Activated CD4-positive, alpha-beta T cell treated with anti-CD3 and anti-CD28 coated beads, Interleukin-2, amount 10 ng/mL, durations not matched to agents 7 days and 5 days (primary cell): Measurements from ENCODE around the gene CDK11A. TPM values are rescaled to one million over a fixed set of nuclear protein-coding genes. Genes with fewer than 3 reads are reported as not detected.
"Not testable (repeated sequence)": the region's sequence is repeated elsewhere in the genome, so short reads cannot be mapped to it uniquely, and the experiment has no call there.

Experiments
- CTCF ChIA-PET: fragments of 350-600 bp; sonication (Branson Sonifier 250); formaldehyde crosslinking; loops from one replicate; lab custom pipeline; 2021; ENCODE audit warnings: antibody characterized with exemption; lab: Charles Lee
- POLR2A ChIA-PET: fragments of 350-600 bp; sonication (Branson Sonifier 250); formaldehyde crosslinking; loops from one replicate; lab custom pipeline; 2021; ENCODE audit warnings: antibody characterized with exemption; lab: Charles Lee
- DNase-seq: peaks from one replicate; pipeline ENCODE4 v3.0.0-alpha.2; 2020
- H3K27ac Mint-ChIP-seq: one replicate; pipeline ENCODE4 v1.8.0; 2021; ENCODE audit warnings: mild to moderate bottlenecking, moderate library complexity, mixed read lengths
- H3K27me3 Mint-ChIP-seq: one replicate; pipeline ENCODE4 v1.8.0; 2021; ENCODE audit warnings: mixed read lengths
- H3K36me3 Mint-ChIP-seq: one replicate; pipeline ENCODE4 v1.8.0; 2021; ENCODE audit warnings: low read depth, mixed read lengths
- H3K4me1 Mint-ChIP-seq: one replicate; pipeline ENCODE4 v1.8.0; 2021; ENCODE audit warnings: mixed read lengths
- H3K4me3 Mint-ChIP-seq: one replicate; pipeline ENCODE4 v1.8.0; 2021; ENCODE audit warnings: mild to moderate bottlenecking, moderate library complexity, mixed read lengths
- H3K9me3 Mint-ChIP-seq: one replicate; pipeline ENCODE4 v1.8.0; 2021; ENCODE audit warnings: mixed read lengths
- total RNA-seq, 2 experiments: library from RNA; stranded (reverse); gene quantifications; one replicate each; pipeline ENCODE4 v1.2.3, GENCODE V29; 2021

Gene CDK11A
- total RNA-seq, result 10 to 100 TPM; 61.4 to 81.9 TPM

DNA sequence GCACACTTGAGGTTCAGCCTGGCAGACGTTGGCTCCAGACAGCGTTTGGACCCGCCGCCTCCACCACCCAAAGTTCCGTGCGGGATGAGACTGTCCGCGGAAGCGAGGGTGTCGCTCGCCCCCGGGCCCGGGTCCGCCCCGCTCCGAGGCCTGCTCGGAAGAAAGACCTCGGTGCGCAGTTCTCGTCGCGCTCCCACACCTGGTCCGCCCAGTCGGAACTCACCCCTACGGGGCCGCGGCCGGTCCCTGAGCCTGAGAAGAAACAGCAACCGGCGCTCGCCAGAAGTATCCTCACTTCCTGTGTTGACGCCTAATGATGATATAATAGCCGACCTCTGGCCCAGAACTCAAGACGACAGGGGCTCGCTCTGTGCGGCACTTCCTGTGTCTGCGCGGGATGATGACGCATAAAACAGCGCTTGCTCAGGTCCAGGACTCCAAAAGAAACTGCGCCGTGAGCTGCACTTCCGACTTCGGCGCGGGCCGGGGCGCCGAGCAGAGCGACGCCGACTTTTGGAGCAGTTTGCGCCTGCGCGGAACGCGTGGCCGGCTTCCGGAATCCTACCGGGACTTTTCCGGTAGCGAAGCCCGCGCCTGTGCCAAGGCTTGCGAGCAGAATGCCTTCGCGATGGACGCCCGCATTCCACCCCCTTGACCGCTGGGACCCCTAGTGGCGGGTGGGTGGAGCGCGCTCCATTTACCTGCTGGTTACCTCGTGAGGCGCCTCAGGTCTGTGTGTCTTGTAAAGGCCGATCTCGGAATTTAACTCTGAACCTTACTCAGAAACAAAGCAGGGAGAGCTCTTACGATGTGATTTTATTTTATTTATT is at the start of gene CDK11A:
CDK11A (minus strand) TSS at position 323 of the 830 bp plus-strand sequence. CDS start 1,539 bp downstream, outside the sequence.
- peak; percentile 99 for DNase-seq
- ChIA-PET CTCF (interaction anchor here (1.0 kb wide), 1 partner anchor 182 kb away, joined by 3 read pairs; no protein-coding TSS in a partner anchor), POLR2A (interaction anchor here (0.6 to 0.7 kb wide), 2 partner anchors 50 to 213 kb away, joined by 3 read pairs; no protein-coding TSS in a partner anchor)
- peak within 1 kb of the TSS; percentile 98 for H3K27ac Mint-ChIP-seq
- H3K9me3 Mint-ChIP-seq, H3K27me3 Mint-ChIP-seq: not testable (repeated sequence)
- H3K4me1 Mint-ChIP-seq, result peaks cover 33% of the 10 kb centered on the region
- H3K4me3 Mint-ChIP-seq, result peak within 1 kb of the TSS; percentile 89
- peaks cover 20% of the 10 kb centered on the region for H3K36me3 Mint-ChIP-seq

DNA sequence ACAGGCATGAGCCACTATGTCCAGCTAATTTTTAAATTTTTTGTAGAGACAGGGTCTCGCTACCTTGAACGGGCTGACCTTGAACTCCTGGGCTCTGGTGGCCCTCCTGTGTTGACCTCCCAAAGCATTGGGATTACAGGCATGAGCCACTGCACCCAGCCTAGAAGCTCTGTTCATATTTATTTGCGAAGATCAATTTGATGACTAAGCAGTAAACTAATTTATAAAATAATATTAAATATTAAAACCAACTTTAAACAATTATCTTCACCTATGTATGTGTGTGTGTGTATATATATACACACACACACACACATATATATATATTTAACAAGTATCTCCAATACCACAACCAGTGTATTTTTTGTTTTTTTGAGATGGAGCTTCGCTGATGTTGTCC is 49.7 kb upstream of the CDK11A start:
- Mint-ChIP-seq H3K9me3 (peaks cover 6% of the 10 kb centered on the region), H3K4me3 (no peak overlapping the region), H3K27me3 (no peaks in the 10 kb centered on the region), H3K36me3 (peaks cover 33% of the 10 kb centered on the region), H3K4me1 (peaks cover 29% of the 10 kb centered on the region), H3K27ac (no peak overlapping the region)
- ChIA-PET CTCF (interaction anchor here (0.7 kb wide), 1 partner anchor 143 kb away, joined by 3 read pairs; no protein-coding TSS in a partner anchor), POLR2A (interaction anchor here (0.6 kb wide), 1 partner anchor 49 kb away, joined by 3 read pairs; no protein-coding TSS in a partner anchor)
- no peak for DNase-seq

DNA sequence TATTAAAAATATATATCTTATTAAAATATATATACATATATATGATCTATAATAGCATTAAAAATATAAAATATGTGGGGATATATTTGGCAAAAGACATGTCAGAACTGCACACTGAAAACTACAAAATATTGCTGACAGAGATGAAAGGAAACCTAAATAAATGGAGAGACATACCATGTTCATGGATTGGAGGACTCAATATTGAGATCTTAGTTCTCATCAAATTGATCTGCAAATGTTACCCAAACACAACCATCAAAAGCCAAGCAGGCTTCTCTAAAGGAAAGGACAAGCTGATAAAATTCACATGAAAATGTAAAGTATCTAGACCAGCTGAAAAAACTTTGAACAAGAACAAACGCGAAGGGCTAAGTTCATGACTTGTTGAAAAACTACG is 46.9 kb upstream of the CDK11A start:
- Mint-ChIP-seq H3K9me3 (peaks cover 11% of the 10 kb centered on the region), H3K36me3 (peaks cover 49% of the 10 kb centered on the region), H3K27me3 (no peaks in the 10 kb centered on the region), H3K4me1 (peaks cover 22% of the 10 kb centered on the region), H3K4me3 (no peak overlapping the region), H3K27ac (no peak overlapping the region)
- no peak for DNase-seq
- ChIA-PET POLR2A (no interaction called here), CTCF (interaction anchor here (0.6 to 0.7 kb wide), 3 partner anchors 11 to 119 kb away, joined by 4 to 6 read pairs (median 4); no protein-coding TSS in a partner anchor)

DNA sequence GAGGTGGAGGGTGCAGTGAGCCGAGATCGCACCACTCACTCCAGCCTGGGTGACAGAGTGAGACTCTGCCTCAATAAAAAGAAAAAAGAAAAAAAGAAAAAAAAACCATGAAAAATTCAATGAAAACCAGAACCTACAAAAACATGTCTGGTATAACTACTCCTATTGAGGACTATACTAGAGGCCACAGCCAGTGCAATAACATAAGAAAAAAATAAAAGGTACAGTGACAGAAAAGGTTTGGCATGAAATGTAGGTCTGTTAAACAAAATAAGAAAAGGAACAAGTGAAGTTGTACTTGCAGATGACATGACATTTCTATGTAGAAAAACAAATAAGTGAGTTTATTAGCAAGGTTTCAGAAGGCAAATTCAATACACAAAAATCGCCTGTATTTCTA is 45.9 kb upstream of the CDK11A start:
- no peak for DNase-seq
- H3K27ac Mint-ChIP-seq, result no peak overlapping the region
- POLR2A ChIA-PET, result no interaction called here
- no peak overlapping the region for H3K4me3 Mint-ChIP-seq
- H3K9me3 Mint-ChIP-seq, result peaks cover 11% of the 10 kb centered on the region
- CTCF ChIA-PET, result interaction anchor here (0.6 kb wide), 1 partner anchor 547 kb away, joined by 4 read pairs; no protein-coding TSS in a partner anchor
- H3K4me1 Mint-ChIP-seq, result peaks cover 12% of the 10 kb centered on the region
- H3K27me3 Mint-ChIP-seq, result no peaks in the 10 kb centered on the region
- H3K36me3 Mint-ChIP-seq, result peaks cover 50% of the 10 kb centered on the region

DNA sequence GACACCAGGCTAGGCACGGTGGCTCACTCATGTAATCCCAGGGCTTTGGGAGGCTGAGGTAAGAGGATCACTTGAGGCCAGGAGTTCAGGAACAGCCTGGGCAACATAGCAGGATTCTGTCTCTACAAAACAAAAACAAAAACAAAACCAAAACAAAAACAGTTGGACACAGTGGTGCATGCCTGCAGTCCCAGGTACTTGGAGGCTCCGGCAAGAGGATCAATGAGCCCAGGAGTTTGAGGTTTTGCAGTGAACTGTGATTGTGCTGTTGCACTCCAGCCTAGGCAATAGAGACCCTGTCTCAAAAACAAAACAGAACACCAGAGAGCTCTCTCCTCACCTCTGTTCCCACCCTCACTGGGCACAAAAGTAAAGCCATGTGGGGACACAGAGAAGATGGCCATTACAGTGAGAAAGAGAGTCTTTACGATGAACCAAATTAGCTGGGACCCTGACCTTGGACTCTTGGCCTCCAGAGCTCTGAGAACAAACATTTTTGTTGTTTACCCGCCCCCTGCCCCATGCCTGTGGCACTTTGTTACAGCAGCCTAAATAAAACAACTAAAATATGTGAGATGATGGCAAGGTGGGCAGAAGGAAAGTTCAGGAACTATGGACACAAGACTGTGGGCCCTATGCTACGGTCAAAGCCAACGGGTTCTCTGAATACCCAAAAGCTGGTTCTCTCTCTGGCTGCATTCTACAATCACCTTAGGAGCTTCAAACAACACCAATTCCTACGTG is 44.3 kb upstream of the CDK11A start:
- Mint-ChIP-seq H3K4me3 (no peak overlapping the region), H3K27ac (no peak overlapping the region), H3K9me3 (peaks cover 11% of the 10 kb centered on the region), H3K4me1 (peaks cover 10% of the 10 kb centered on the region), H3K27me3 (no peaks in the 10 kb centered on the region), H3K36me3 (peaks cover 57% of the 10 kb centered on the region)
- CTCF ChIA-PET, result interaction anchor here (1.0 to 1.7 kb wide), 3 partner anchors 9 to 22 kb away, joined by 3 to 5 read pairs (median 4); no protein-coding TSS in a partner anchor
- POLR2A ChIA-PET, result no interaction called here
- DNase-seq, result no peak

DNA sequence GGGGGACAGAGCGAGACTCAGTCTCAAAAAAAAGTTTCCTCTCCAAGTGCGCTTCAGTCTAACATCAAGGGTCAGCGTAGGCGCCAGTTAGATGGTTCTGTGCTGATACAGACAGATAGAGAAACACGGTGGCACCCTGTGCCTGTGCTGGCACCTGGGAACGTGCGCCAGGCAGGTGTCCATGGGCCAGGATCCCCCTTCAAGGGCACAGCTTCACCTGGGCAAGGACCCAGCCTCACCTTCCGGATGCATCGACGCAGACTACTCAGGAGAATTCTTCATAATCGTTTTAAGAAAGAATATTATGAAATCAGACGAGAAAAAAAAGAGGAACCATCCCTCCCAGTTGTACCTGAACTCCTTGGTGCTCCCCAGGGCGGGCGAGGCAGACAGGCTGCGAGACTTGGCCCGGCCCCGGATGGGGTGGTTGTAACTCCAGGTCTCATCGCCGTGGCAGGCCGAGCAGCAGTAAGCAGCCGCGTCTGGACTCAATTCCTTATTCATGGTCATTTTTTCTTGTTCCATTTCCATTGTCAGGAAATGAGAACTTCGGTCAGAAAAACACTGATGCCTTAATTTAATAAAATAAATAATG is 40.8 kb upstream of the CDK11A start:
- Mint-ChIP-seq H3K27me3 (no peaks in the 10 kb centered on the region), H3K4me1 (peaks cover 5% of the 10 kb centered on the region), H3K4me3 (no peak overlapping the region), H3K9me3 (peaks cover 5% of the 10 kb centered on the region), H3K27ac (no peak overlapping the region), H3K36me3 (peaks cover 39% of the 10 kb centered on the region)
- no peak for DNase-seq
- ChIA-PET CTCF (no interaction called here), POLR2A (no interaction called here)

GRCh38 chr1:1763657-1764621 is 39.8 kb upstream of the CDK11A start:
- Mint-ChIP-seq H3K4me3 (no peak overlapping the region), H3K9me3 (peaks cover 5% of the 10 kb centered on the region), H3K4me1 (peaks cover 5% of the 10 kb centered on the region), H3K27ac (peak overlapping the region; percentile 3), H3K36me3 (peaks cover 34% of the 10 kb centered on the region), H3K27me3 (no peaks in the 10 kb centered on the region)
- DNase-seq, result no peak
- ChIA-PET CTCF (no interaction called here), POLR2A (no interaction called here)

DNA sequence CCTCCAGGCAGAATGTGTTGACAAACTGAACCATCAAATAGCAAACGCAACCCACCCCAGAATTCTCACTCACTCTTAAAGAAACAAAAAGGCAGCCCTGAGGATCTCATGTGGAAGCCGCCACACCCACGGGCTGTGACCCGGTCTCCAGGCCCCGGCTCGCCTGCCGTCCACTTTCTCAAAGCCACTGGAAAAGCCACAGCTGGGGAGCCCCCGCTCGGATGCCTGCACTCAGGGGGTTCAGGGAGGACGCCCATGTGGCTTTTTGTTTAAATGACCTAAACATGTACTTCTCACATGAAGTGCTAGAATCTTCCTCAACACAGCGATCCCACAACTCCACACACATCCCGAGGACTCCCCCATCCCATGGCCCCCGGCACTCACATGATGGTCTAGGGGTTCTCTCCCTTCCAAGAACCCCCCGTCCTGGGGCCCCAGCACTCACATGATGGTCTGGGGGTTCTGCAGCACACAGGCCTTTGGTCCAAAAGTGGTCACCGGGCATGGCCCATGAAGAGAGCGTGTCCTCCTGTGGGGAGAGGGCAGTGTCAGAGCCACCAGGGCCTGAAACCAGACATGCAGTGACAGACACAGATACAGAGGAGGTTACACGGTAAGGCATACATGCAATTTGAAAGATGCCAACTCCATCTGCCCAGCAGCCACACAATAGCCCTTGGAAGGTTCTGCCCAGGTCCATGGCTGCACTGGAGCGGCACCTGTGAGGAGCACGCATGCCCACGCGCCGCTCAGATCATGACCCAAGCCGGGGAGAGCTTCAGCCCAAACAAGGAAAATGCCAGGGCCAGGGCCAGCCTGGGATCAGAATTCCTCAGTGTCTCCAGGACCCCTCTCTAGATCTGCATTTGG is 37.6 kb upstream of the CDK11A start:
- DNase-seq, result no peak
- Mint-ChIP-seq H3K4me3 (no peak overlapping the region), H3K9me3 (no peaks in the 10 kb centered on the region), H3K36me3 (peaks cover 22% of the 10 kb centered on the region), H3K27me3 (no peaks in the 10 kb centered on the region), H3K27ac (no peak overlapping the region), H3K4me1 (no peaks in the 10 kb centered on the region)
- ChIA-PET POLR2A (no interaction called here), CTCF (no interaction called here)

GRCh38 chr1:1760715-1761114 is 36.6 kb upstream of the CDK11A start:
- Mint-ChIP-seq H3K4me1 (no peaks in the 10 kb centered on the region), H3K4me3 (no peak overlapping the region), H3K27me3 (no peaks in the 10 kb centered on the region), H3K27ac (no peak overlapping the region), H3K9me3 (no peaks in the 10 kb centered on the region), H3K36me3 (peaks cover 25% of the 10 kb centered on the region)
- ChIA-PET CTCF (no interaction called here), POLR2A (no interaction called here)
- no peak for DNase-seq

DNA sequence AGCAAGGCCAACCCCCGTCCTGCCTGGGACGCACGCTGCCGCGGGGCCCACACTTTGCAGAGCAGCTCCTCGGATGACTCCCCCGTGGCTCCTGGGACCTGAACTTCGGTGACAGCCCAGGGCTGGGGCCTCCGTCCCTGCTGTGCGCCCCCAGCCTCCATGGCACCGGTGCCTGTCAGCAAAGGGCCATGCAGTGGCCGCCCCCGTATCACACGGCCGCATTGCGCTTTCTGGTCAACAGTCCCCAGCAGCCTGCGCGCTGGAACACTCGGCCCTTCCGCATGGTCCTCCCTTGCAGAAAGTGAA is 36.1 kb upstream of the CDK11A start:
- Mint-ChIP-seq H3K27me3 (no peaks in the 10 kb centered on the region), H3K36me3 (peaks cover 25% of the 10 kb centered on the region), H3K27ac (no peak overlapping the region), H3K9me3 (no peaks in the 10 kb centered on the region), H3K4me1 (no peaks in the 10 kb centered on the region), H3K4me3 (no peak overlapping the region)
- ChIA-PET CTCF (no interaction called here), POLR2A (no interaction called here)
- DNase-seq, result no peak
